Measurements from ENCODE around the gene SRXN1.

Gene SRXN1

DNA sequence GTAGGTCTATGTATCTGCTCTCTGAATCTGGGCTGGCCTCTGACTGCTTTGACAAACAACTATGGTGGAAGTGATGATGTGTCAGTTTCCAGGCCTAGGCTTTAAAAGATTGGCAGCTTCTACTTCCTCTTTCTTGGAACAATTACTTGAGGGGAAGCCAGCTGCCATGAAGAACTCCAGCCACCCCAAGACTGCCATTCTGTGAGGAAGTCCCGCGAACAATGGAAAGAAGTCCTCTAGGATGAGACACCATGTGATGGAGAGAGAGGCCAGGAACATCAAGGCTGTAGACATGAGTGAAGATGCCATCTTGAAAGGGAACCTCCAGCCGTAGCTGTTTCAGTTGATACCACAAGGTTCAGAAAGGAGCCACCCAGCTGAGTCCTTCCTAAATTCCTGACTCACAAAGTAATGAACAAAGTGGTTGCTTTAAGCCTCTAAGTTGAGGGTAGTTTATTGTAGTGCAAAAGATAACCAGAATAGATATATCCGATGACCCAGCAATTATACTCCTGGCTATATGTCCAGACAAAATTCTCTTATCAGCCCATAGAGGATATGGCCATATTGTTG, 27.6 kb downstream of the SRXN1 start:
- Histone ChIP-seq H3K4me3 (replicated peaks; ENCODE audit: insufficient read depth, low read length) (no peak overlapping the region), H3K27ac (replicated peaks) (no peak overlapping the region), H3K27me3 (ENCODE audit: insufficient read depth, poor library complexity, severe bottlenecking) (peaks cover 4% of the 10 kb centered on the region)
- TF ChIP-seq GABPA (IDR thresholded peaks at IDR 0.05; ENCODE audit: low read depth) (no peak), POLR2AphosphoS5 (IDR thresholded peaks at IDR 0.05; ENCODE audit: low read depth) (no peak), SPI1 (IDR thresholded peaks at IDR 0.05; ENCODE audit: borderline replicate concordance, low read depth) (peak; percentile 74)
- DNase-seq (ENCODE audit: low read depth in 1 of 2, low spot score in 1 of 2): peak; percentile 29 to 48

DNA sequence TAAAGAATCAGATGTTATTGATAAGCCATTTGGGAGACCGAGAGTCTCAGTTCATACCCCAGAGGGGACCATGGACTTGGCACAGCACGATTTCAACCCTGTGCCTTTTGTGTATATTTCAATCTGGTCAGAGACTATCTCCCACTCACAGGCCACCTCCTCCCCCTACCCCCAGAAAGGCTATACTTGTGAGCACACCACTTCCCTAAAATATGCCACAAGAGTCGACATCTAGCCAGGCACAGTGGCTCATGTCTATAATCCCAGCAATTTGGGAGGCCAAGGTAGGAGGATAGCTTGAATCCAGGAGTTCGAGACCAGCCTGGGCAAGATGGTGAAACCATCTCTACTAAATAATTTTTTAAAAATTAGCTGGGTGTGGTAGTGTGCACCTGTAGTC, 29.3 kb downstream of the SRXN1 start:
- DNase-seq (ENCODE audit: low read depth in 1 of 2, low spot score in 1 of 2): no peak
- no peak overlapping the region for H3K4me3 ChIP-seq (replicated peaks; ENCODE audit: insufficient read depth, low read length)
- peaks cover 4% of the 10 kb centered on the region for H3K27me3 ChIP-seq (ENCODE audit: insufficient read depth, poor library complexity, severe bottlenecking)
- H3K27ac ChIP-seq (replicated peaks): no peak overlapping the region
- peak; percentile 29; the same call in 1 of the 2 replicates for TF ChIP-seq SPI1 (IDR thresholded peaks at IDR 0.05; ENCODE audit: borderline replicate concordance, low read depth)
- no peak for TF ChIP-seq GABPA (IDR thresholded peaks at IDR 0.05; ENCODE audit: low read depth)

DNA sequence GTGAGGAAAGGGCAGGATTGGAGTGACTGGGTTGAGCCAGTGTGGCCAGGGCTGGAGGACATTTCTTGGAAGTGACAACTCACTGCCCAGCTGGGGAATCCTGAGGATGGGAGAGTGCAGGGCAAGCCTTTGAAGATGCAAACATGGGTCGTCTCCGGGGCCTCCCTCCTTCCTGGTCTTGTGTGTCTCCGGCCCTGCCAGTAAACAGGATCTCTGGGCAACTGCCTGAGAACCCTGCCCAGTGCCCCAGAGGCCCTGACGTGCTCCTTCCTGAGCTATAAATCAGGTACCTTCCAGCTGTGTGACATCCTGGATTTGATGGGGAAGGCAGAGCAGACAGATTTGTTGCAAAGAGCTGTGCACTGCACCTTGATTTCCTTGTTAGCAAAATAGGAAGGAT, 30.0 kb downstream of the SRXN1 start:
- no peak for DNase-seq (ENCODE audit: low read depth in 1 of 2, low spot score in 1 of 2)
- no peaks in the 10 kb centered on the region for H3K27me3 ChIP-seq (ENCODE audit: insufficient read depth, poor library complexity, severe bottlenecking)
- H3K27ac ChIP-seq (replicated peaks): no peak overlapping the region
- H3K4me3 ChIP-seq (replicated peaks; ENCODE audit: insufficient read depth, low read length): no peak overlapping the region
- no peak for TF ChIP-seq GABPA (IDR thresholded peaks at IDR 0.05; ENCODE audit: low read depth)
- TF ChIP-seq CTCF (IDR thresholded peaks at IDR 0.05; ENCODE audit: insufficient read depth, low read length): no peak
- TF ChIP-seq, protein P1, sequence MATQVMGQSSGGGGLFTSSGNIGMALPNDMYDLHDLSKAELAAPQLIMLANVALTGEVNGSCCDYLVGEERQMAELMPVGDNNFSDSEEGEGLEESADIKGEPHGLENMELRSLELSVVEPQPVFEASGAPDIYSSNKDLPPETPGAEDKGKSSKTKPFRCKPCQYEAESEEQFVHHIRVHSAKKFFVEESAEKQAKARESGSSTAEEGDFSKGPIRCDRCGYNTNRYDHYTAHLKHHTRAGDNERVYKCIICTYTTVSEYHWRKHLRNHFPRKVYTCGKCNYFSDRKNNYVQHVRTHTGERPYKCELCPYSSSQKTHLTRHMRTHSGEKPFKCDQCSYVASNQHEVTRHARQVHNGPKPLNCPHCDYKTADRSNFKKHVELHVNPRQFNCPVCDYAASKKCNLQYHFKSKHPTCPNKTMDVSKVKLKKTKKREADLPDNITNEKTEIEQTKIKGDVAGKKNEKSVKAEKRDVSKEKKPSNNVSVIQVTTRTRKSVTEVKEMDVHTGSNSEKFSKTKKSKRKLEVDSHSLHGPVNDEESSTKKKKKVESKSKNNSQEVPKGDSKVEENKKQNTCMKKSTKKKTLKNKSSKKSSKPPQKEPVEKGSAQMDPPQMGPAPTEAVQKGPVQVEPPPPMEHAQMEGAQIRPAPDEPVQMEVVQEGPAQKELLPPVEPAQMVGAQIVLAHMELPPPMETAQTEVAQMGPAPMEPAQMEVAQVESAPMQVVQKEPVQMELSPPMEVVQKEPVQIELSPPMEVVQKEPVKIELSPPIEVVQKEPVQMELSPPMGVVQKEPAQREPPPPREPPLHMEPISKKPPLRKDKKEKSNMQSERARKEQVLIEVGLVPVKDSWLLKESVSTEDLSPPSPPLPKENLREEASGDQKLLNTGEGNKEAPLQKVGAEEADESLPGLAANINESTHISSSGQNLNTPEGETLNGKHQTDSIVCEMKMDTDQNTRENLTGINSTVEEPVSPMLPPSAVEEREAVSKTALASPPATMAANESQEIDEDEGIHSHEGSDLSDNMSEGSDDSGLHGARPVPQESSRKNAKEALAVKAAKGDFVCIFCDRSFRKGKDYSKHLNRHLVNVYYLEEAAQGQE (IDR thresholded peaks at IDR 0.05; ENCODE audit: insufficient replicate concordance, low read depth): no peak
- TF ChIP-seq SPI1 (IDR thresholded peaks at IDR 0.05; ENCODE audit: borderline replicate concordance, low read depth): no peak
- no peak for TF ChIP-seq POLR2AphosphoS5 (IDR thresholded peaks at IDR 0.05; ENCODE audit: low read depth)

GRCh38 chr20:622161-622560, 30.8 kb downstream of the SRXN1 start:
- no peak for DNase-seq (ENCODE audit: low read depth in 1 of 2, low spot score in 1 of 2)
- Histone ChIP-seq H3K27me3 (ENCODE audit: insufficient read depth, poor library complexity, severe bottlenecking) (no peaks in the 10 kb centered on the region), H3K4me3 (replicated peaks; ENCODE audit: insufficient read depth, low read length) (no peak overlapping the region), H3K27ac (replicated peaks) (no peak overlapping the region)
- TF ChIP-seq CTCF (IDR thresholded peaks at IDR 0.05; ENCODE audit: insufficient read depth, low read length): no peak
- TF ChIP-seq POLR2AphosphoS5 (IDR thresholded peaks at IDR 0.05; ENCODE audit: low read depth): no peak

DNA sequence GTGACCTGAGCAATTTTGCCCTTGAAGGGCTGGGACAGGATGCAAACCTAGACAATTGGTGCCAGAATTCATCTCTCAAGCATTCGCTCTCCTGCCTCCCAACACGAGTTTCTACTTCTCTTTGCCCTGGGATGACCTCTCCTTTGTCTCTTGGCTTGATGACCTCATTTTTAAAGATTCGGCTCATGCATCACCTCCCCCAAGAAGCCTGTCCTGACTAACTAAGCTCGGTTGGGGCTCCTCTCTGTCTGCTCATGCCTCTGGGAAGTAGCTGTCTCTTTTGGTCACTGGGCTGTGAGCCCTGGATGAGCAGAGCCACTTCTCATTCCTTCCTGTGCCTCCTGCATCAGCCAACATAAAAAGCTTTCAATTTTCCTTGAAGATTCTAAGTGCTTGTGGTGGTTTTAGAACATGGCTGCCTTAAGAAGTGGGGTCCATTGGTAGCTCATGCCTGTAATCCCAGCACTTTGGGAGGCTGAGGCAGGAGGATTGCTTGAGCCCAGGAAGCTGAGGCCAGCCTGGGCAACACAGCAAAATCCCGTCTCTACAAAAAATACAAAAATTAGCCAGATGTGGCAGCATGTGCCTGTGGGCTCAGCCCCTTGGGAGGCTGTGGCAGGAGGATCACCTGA, 31.8 kb downstream of the SRXN1 start:
- no peak overlapping the region for H3K4me3 ChIP-seq (replicated peaks; ENCODE audit: insufficient read depth, low read length)
- H3K27ac ChIP-seq (replicated peaks): no peak overlapping the region
- H3K27me3 ChIP-seq (ENCODE audit: insufficient read depth, poor library complexity, severe bottlenecking): no peaks in the 10 kb centered on the region
- DNase-seq (ENCODE audit: low read depth in 1 of 2, low spot score in 1 of 2): no peak
- TF ChIP-seq, protein P1 (IDR thresholded peaks at IDR 0.05; ENCODE audit: insufficient replicate concordance, low read depth): no peak
- TF ChIP-seq SPI1 (IDR thresholded peaks at IDR 0.05; ENCODE audit: borderline replicate concordance, low read depth): no peak
